DOHH2 (cell line): ENCODE measurements around the gene PTGER3.

Experiments used
- H3F3A ChIP-seq: fragments of 200-600 bp; sonication (generic), shearing (Covaris generic); 2 replicates; pipeline ENCODE4 v1.6.0; 2016; ENCODE audit warnings: antibody characterized with exemption, mild to moderate bottlenecking; ENCODE audit not compliant: control insufficient read depth, insufficient read depth
- H3K27ac ChIP-seq: fragments of 200-600 bp; sonication (generic); 2 replicates; pipeline ENCODE4 v1.5.1; 2014; ENCODE audit warnings: low read depth, mild to moderate bottlenecking, low read length, moderate library complexity
- H3K27me3 ChIP-seq: fragments of 200-600 bp; sonication (generic); 2 replicates; pipeline ENCODE4 v1.6.1; 2014; ENCODE audit warnings: mild to moderate bottlenecking, low read length, mixed read lengths; ENCODE audit not compliant: control insufficient read depth
- H3K36me3 ChIP-seq: fragments of 200-600 bp; sonication (generic); 2 replicates; pipeline ENCODE4 v1.6.1; 2014; ENCODE audit warnings: mild to moderate bottlenecking, low read length, moderate library complexity, mixed read lengths; ENCODE audit not compliant: control insufficient read depth
- H3K4me1 ChIP-seq: fragments of 200-600 bp; sonication (generic); 2 replicates; pipeline ENCODE4 v1.6.1; 2014; ENCODE audit warnings: mild to moderate bottlenecking, low read length, mixed read lengths; ENCODE audit not compliant: control insufficient read depth
- H3K4me2 ChIP-seq: fragments of 200-600 bp; sonication (generic); 2 replicates; pipeline ENCODE4 v1.6.0; 2014; ENCODE audit warnings: mild to moderate bottlenecking, low read length, moderate library complexity
- H3K4me3 ChIP-seq: fragments of 200-600 bp; sonication (generic); 2 replicates; pipeline ENCODE4 v1.5.1; 2014; ENCODE audit warnings: mild to moderate bottlenecking, low read length, mixed read lengths
- H3K79me2 ChIP-seq: fragments of 200-600 bp; sonication (generic); 2 replicates; pipeline ENCODE4 v1.6.1; 2014; ENCODE audit warnings: mild to moderate bottlenecking, low read length, mixed read lengths; ENCODE audit not compliant: control insufficient read depth
- H3K9me2 ChIP-seq: fragments of 200-600 bp; sonication (generic); replicated peaks from 2 replicates; pipeline ENCODE4 v1.6.1; 2014; ENCODE audit warnings: mild to moderate bottlenecking, low read length, mixed read lengths; ENCODE audit not compliant: control insufficient read depth
- H3K9me3 ChIP-seq: fragments of 200-600 bp; sonication (generic); 2 replicates; pipeline ENCODE4 v1.6.1; 2014; ENCODE audit warnings: antibody characterized with exemption, low read length, mixed read lengths; ENCODE audit not compliant: control insufficient read depth, insufficient read depth
- H4K20me1 ChIP-seq: fragments of 200-600 bp; sonication (generic); 2 replicates; pipeline ENCODE4 v1.6.0; 2014; ENCODE audit warnings: low read depth, mild to moderate bottlenecking, antibody characterized with exemption, low read length, moderate library complexity; ENCODE audit not compliant: control insufficient read depth, insufficient read depth
- EZH2phosphoT487 ChIP-seq: fragments of 200-600 bp; sonication (generic); IDR thresholded peaks from 2 replicates; pipeline ENCODE4 v1.6.1; 2017; ENCODE audit warnings: borderline replicate concordance, mild to moderate bottlenecking, antibody characterized with exemption, low read length, moderate library complexity, mixed read lengths
- TF ChIP-seq, protein P1 (sequence below): fragments of 200-600 bp; sonication (generic); IDR thresholded peaks from one replicate; pipeline ENCODE4 v1.5.1; 2014; ENCODE audit warnings: antibody characterized with exemption, mild to moderate bottlenecking, low read depth, low read length; ENCODE audit not compliant: poor library complexity, severe bottlenecking

The PTGER3 gene

DNA sequence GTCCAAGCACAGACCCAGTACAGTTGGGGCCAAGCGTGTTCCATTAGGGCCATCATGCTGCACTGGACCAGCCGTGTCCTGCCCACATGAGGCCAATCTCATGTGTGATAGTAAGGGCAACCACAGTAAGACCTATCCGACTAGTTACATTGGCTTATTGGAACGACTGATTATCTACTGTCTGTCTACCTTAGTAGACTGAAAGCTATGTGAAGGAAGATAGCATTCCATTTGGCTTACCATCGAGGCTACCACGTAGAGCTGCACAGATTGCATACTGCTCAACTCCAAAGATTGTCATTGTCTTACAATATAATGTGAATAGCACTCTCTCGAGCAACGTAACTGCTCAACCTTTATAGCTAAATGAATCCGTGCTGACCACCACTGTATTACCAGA lies 10.6 kb downstream of the PTGER3 start:
- TF ChIP-seq, protein P1, sequence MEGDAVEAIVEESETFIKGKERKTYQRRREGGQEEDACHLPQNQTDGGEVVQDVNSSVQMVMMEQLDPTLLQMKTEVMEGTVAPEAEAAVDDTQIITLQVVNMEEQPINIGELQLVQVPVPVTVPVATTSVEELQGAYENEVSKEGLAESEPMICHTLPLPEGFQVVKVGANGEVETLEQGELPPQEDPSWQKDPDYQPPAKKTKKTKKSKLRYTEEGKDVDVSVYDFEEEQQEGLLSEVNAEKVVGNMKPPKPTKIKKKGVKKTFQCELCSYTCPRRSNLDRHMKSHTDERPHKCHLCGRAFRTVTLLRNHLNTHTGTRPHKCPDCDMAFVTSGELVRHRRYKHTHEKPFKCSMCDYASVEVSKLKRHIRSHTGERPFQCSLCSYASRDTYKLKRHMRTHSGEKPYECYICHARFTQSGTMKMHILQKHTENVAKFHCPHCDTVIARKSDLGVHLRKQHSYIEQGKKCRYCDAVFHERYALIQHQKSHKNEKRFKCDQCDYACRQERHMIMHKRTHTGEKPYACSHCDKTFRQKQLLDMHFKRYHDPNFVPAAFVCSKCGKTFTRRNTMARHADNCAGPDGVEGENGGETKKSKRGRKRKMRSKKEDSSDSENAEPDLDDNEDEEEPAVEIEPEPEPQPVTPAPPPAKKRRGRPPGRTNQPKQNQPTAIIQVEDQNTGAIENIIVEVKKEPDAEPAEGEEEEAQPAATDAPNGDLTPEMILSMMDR, result no peak
- no peak for TF ChIP-seq EZH2phosphoT487
- H3K79me2 ChIP-seq, result no peaks in the 10 kb centered on the region
- no peaks in the 10 kb centered on the region for H3F3A ChIP-seq
- no peaks in the 10 kb centered on the region for H3K9me3 ChIP-seq
- no peaks in the 10 kb centered on the region for H3K9me2 ChIP-seq
- no peak overlapping the region for H3K4me3 ChIP-seq
- no peaks in the 10 kb centered on the region for H3K36me3 ChIP-seq
- peaks cover 8% of the 10 kb centered on the region; the same call in 1 of the 2 replicates for H3K27me3 ChIP-seq
- no peaks in the 10 kb centered on the region for H4K20me1 ChIP-seq
- no peak overlapping the region for H3K27ac ChIP-seq
- no peaks in the 10 kb centered on the region for H3K4me1 ChIP-seq
- H3K4me2 ChIP-seq, result no peak overlapping the region

DNA sequence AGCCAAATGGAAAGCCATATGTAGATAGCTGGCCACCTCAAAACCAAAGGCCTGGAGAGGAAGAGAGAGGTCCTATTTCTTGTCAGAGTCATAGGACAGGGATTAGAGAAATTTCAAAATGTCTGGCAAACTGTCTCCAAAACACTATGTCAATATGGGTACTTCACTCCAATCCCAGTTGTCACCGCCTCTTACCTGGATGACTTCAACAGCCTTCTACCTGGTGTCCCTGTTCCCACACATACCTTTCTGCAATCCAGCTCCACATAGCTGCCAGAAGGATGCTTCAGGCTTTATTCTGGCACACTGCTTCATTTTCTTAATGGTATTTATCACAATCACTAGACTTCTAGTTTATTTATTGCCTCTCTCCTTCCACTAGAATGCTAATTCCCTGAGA lies 14.5 kb downstream of the PTGER3 start:
- Histone ChIP-seq H3K79me2 (no peaks in the 10 kb centered on the region), H3F3A (no peaks in the 10 kb centered on the region), H3K27ac (no peak overlapping the region), H4K20me1 (no peaks in the 10 kb centered on the region), H3K9me3 (no peaks in the 10 kb centered on the region), H3K4me1 (no peaks in the 10 kb centered on the region), H3K9me2 (no peaks in the 10 kb centered on the region), H3K27me3 (no peaks in the 10 kb centered on the region), H3K4me3 (no peak overlapping the region), H3K4me2 (no peak overlapping the region), H3K36me3 (no peaks in the 10 kb centered on the region)
- TF ChIP-seq, protein P1, result no peak
- no peak for TF ChIP-seq EZH2phosphoT487

DNA sequence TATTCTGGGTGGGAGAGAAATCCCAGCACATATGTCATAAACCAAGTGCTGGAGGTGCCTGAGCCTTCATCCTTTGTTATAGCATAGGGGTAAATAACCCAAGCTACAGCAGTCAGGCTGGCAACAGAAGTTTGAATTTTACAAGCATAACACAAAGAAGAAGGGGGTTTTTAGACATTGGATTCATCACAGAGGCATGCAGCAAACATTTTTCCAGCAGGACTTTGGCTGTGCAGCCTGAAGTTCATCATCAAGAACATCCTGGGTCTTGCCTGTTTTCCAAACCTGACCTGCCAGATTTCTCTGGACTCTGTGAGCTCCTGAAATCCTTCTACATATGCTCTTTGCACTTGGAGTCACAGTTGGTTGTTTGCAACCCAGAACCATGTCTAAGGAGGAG lies 16.2 kb downstream of the PTGER3 start:
- no peak overlapping the region for H3K4me2 ChIP-seq
- TF ChIP-seq, protein P1, result no peak
- TF ChIP-seq EZH2phosphoT487, result no peak
- H3K9me3 ChIP-seq, result no peaks in the 10 kb centered on the region
- no peaks in the 10 kb centered on the region for H3K4me1 ChIP-seq
- H3K27ac ChIP-seq, result no peak overlapping the region
- no peaks in the 10 kb centered on the region for H3K79me2 ChIP-seq
- H3K9me2 ChIP-seq, result no peaks in the 10 kb centered on the region
- no peaks in the 10 kb centered on the region for H3F3A ChIP-seq
- no peaks in the 10 kb centered on the region for H3K27me3 ChIP-seq
- no peaks in the 10 kb centered on the region for H4K20me1 ChIP-seq
- H3K36me3 ChIP-seq, result no peaks in the 10 kb centered on the region
- no peak overlapping the region for H3K4me3 ChIP-seq

DNA sequence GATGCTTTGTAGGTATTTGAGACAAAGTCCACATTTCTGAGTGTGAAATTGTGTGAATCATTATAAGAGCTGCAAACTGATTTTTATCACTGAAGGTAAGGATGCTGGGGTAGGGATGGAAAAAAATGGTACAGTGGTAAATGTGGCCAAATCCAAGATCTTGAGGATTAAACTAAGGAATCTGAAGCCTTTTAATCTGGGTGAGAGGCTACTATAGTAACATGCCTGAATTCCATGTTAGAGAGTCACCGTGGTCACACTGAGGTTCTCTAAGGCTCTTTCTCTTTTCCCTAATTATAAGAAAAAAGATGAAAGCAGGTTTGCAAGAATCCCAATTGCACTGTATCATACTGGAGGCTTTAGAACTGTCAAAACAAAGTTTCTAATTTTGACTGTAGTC lies 17.6 kb downstream of the PTGER3 start:
- TF ChIP-seq, protein P1, result no peak
- no peak for TF ChIP-seq EZH2phosphoT487
- H3K4me2 ChIP-seq, result no peak overlapping the region

More for the DNA sequence above, 17.6 kb downstream of the PTGER3 start:
- Histone ChIP-seq H3K4me3 (no peak overlapping the region), H3F3A (no peaks in the 10 kb centered on the region), H3K27ac (no peak overlapping the region), H3K27me3 (no peaks in the 10 kb centered on the region), H3K4me1 (no peaks in the 10 kb centered on the region), H3K9me3 (no peaks in the 10 kb centered on the region), H3K79me2 (no peaks in the 10 kb centered on the region), H3K36me3 (no peaks in the 10 kb centered on the region), H3K9me2 (no peaks in the 10 kb centered on the region), H4K20me1 (no peaks in the 10 kb centered on the region)
